Measurements from ENCODE around the gene TPP1. TPM values are rescaled to one million over a fixed set of nuclear protein-coding genes. Genes with fewer than 3 reads are reported as not detected.

The TPP1 gene
- 38.4 and 40.3 TPM in 2 replicates for total RNA-seq

- no peak within 1 kb of the TSS for H3K4me3 Mint-ChIP-seq
- H3K27me3 Mint-ChIP-seq (ENCODE audit: insufficient read depth) = no peaks in the 10 kb centered on the region
- intact Hi-C loops (cut with micrococcal nuclease) = loop anchor here (1.0 to 10.0 kb wide), 9 partner anchors 8 to 934 kb away; partner anchors contain the start of genes FHIP1B, ILK, MRPL17 and RRP8
- H3K27ac Mint-ChIP-seq = no peak within 1 kb of the TSS
- no peaks in the 10 kb centered on the region for H3K4me1 Mint-ChIP-seq (ENCODE audit: low read depth)
- peak; percentile 89 for DNase-seq (ENCODE audit: low spot score)
- no peaks in the 10 kb centered on the region for H3K9me3 Mint-ChIP-seq
- H3K36me3 Mint-ChIP-seq (ENCODE audit: low read depth) = peaks cover 10% of the 10 kb centered on the region
Observed at GRCh38 chr11:6619004-6619745, at the start of gene TPP1. Gene TPP1 (minus strand): TSS chr11:6619422. CDS start chr11:6619400, 22 bp downstream.

- peak overlapping the region; percentile 23 for H3K4me3 Mint-ChIP-seq
- peak overlapping the region; percentile 41 for H3K27ac Mint-ChIP-seq
- H3K4me1 Mint-ChIP-seq (ENCODE audit: low read depth) = peaks cover 62% of the 10 kb centered on the region
- DNase-seq (ENCODE audit: low spot score) = peak; percentile 55
- H3K9me3 Mint-ChIP-seq = peaks cover 3% of the 10 kb centered on the region
- H3K27me3 Mint-ChIP-seq (ENCODE audit: insufficient read depth) = peaks cover 12% of the 10 kb centered on the region
- peaks cover 5% of the 10 kb centered on the region for H3K36me3 Mint-ChIP-seq (ENCODE audit: low read depth)
- intact Hi-C loops (cut with micrococcal nuclease) = loop anchor here (1.0 to 2.0 kb wide), 6 partner anchors 15 to 137 kb away; partner anchors contain the start of genes MRPL17 and TPP1
Observed at GRCh38 chr11:6667733-6668374, 48.6 kb upstream of the TPP1 start.

GRCh38 chr11:6666302-6667183, 47.3 kb upstream of the TPP1 start:
- no peaks in the 10 kb centered on the region for H3K9me3 Mint-ChIP-seq
- DNase-seq (ENCODE audit: low spot score) = no peak
- no peak overlapping the region for H3K4me3 Mint-ChIP-seq
- peaks cover 50% of the 10 kb centered on the region for H3K4me1 Mint-ChIP-seq (ENCODE audit: low read depth)
- peak overlapping the region; percentile 10 for H3K27ac Mint-ChIP-seq
- H3K36me3 Mint-ChIP-seq (ENCODE audit: low read depth) = peaks cover 2% of the 10 kb centered on the region
- intact Hi-C loops (cut with micrococcal nuclease) = loop anchor here (1.0 to 2.0 kb wide), 5 partner anchors 14 to 136 kb away; partner anchors contain the start of genes MRPL17 and TPP1
- peaks cover 14% of the 10 kb centered on the region for H3K27me3 Mint-ChIP-seq (ENCODE audit: insufficient read depth)

GRCh38 chr11:6664551-6664950, 45.3 kb upstream of the TPP1 start:
- Mint-ChIP-seq H3K4me3 (no peak overlapping the region), H3K36me3 (ENCODE audit: low read depth) (no peaks in the 10 kb centered on the region)

GRCh38 chr11:6663794-6664469, 44.7 kb upstream of the TPP1 start:
- no peaks in the 10 kb centered on the region for H3K9me3 Mint-ChIP-seq
- no peak for DNase-seq (ENCODE audit: low spot score)
- no peak overlapping the region for H3K4me3 Mint-ChIP-seq
- H3K27ac Mint-ChIP-seq = no peak overlapping the region
- intact Hi-C loops (cut with micrococcal nuclease) = no loop called here
- H3K36me3 Mint-ChIP-seq (ENCODE audit: low read depth) = no peaks in the 10 kb centered on the region
- H3K4me1 Mint-ChIP-seq (ENCODE audit: low read depth) = peaks cover 32% of the 10 kb centered on the region
- H3K27me3 Mint-ChIP-seq (ENCODE audit: insufficient read depth) = peaks cover 14% of the 10 kb centered on the region

More at GRCh38 chr11:6664551-6664950, 45.3 kb upstream of the TPP1 start:
- DNase-seq (ENCODE audit: low spot score) = no peak
- intact Hi-C loops (cut with micrococcal nuclease) = no loop called here
- H3K27ac Mint-ChIP-seq = no peak overlapping the region
- peaks cover 32% of the 10 kb centered on the region for H3K4me1 Mint-ChIP-seq (ENCODE audit: low read depth)
- H3K9me3 Mint-ChIP-seq = no peaks in the 10 kb centered on the region
- peaks cover 14% of the 10 kb centered on the region for H3K27me3 Mint-ChIP-seq (ENCODE audit: insufficient read depth)

GRCh38 chr11:6660712-6661111, 41.5 kb upstream of the TPP1 start:
- no peak overlapping the region for H3K27ac Mint-ChIP-seq
- peaks cover 7% of the 10 kb centered on the region for H3K4me1 Mint-ChIP-seq (ENCODE audit: low read depth)
- no peak for DNase-seq (ENCODE audit: low spot score)
- intact Hi-C loops (cut with micrococcal nuclease) = no loop called here
- H3K36me3 Mint-ChIP-seq (ENCODE audit: low read depth) = no peaks in the 10 kb centered on the region
- H3K27me3 Mint-ChIP-seq (ENCODE audit: insufficient read depth) = peaks cover 30% of the 10 kb centered on the region
- H3K4me3 Mint-ChIP-seq = no peak overlapping the region
- H3K9me3 Mint-ChIP-seq = no peaks in the 10 kb centered on the region

- Mint-ChIP-seq H3K36me3 (ENCODE audit: low read depth) (no peaks in the 10 kb centered on the region), H3K4me3 (no peak overlapping the region), H3K9me3 (no peaks in the 10 kb centered on the region), H3K27ac (no peak overlapping the region), H3K4me1 (ENCODE audit: low read depth) (peaks cover 2% of the 10 kb centered on the region), H3K27me3 (ENCODE audit: insufficient read depth) (peaks cover 22% of the 10 kb centered on the region)
- intact Hi-C loops (cut with micrococcal nuclease) = no loop called here
- no peak for DNase-seq (ENCODE audit: low spot score)
Observed at GRCh38 chr11:6658647-6659046, 39.4 kb upstream of the TPP1 start.

GRCh38 chr11:6657346-6657745, 38.1 kb upstream of the TPP1 start:
- Mint-ChIP-seq H3K36me3 (ENCODE audit: low read depth) (no peaks in the 10 kb centered on the region), H3K9me3 (no peaks in the 10 kb centered on the region), H3K4me1 (ENCODE audit: low read depth) (no peaks in the 10 kb centered on the region), H3K27me3 (ENCODE audit: insufficient read depth) (peaks cover 16% of the 10 kb centered on the region), H3K27ac (no peak overlapping the region), H3K4me3 (peak overlapping the region; percentile 27)
- intact Hi-C loops (cut with micrococcal nuclease) = no loop called here
- DNase-seq (ENCODE audit: low spot score) = no peak

- Mint-ChIP-seq H3K4me3 (peak overlapping the region; percentile 34), H3K9me3 (no peaks in the 10 kb centered on the region), H3K36me3 (ENCODE audit: low read depth) (no peaks in the 10 kb centered on the region), H3K27ac (no peak overlapping the region), H3K27me3 (ENCODE audit: insufficient read depth) (peaks cover 16% of the 10 kb centered on the region), H3K4me1 (ENCODE audit: low read depth) (no peaks in the 10 kb centered on the region)
- intact Hi-C loops (cut with micrococcal nuclease) = no loop called here
- DNase-seq (ENCODE audit: low spot score) = no peak
Observed at GRCh38 chr11:6656936-6657335, 37.7 kb upstream of the TPP1 start.

GRCh38 chr11:6656584-6656915, 37.3 kb upstream of the TPP1 start:
- no peaks in the 10 kb centered on the region for H3K36me3 Mint-ChIP-seq (ENCODE audit: low read depth)
- DNase-seq (ENCODE audit: low spot score) = no peak
- H3K9me3 Mint-ChIP-seq = no peaks in the 10 kb centered on the region
- peak overlapping the region; percentile 65 for H3K4me3 Mint-ChIP-seq
- H3K27me3 Mint-ChIP-seq (ENCODE audit: insufficient read depth) = peaks cover 16% of the 10 kb centered on the region
- intact Hi-C loops (cut with micrococcal nuclease) = no loop called here
- no peak overlapping the region for H3K27ac Mint-ChIP-seq
- no peaks in the 10 kb centered on the region for H3K4me1 Mint-ChIP-seq (ENCODE audit: low read depth)

- H3K9me3 Mint-ChIP-seq = no peaks in the 10 kb centered on the region
- H3K4me1 Mint-ChIP-seq (ENCODE audit: low read depth) = no peaks in the 10 kb centered on the region
- no peak within 1 kb of the TSS for H3K27ac Mint-ChIP-seq
- peak within 1 kb of the TSS; percentile 65 for H3K4me3 Mint-ChIP-seq
- intact Hi-C loops (cut with micrococcal nuclease) = no loop called here
- peaks cover 16% of the 10 kb centered on the region for H3K27me3 Mint-ChIP-seq (ENCODE audit: insufficient read depth)
- no peak for DNase-seq (ENCODE audit: low spot score)
- no peaks in the 10 kb centered on the region for H3K36me3 Mint-ChIP-seq (ENCODE audit: low read depth)
Observed at GRCh38 chr11:6655790-6656583, 36.8 kb upstream of the TPP1 start, which contains the start of gene DCHS1. Gene DCHS1 (minus strand): TSS chr11:6655809. CDS start chr11:6641613, 14,196 bp downstream.

Data from activated T-helper 1 cell treated with anti-CD3 and anti-CD28 coated beads, Interleukin-12 subunit alpha, Interleukin-12 subunit beta, Interleukin-2, Interleukin-4 antibody, amounts not matched to agents 30 ng/mL and 10 ng/mL and 1 ng/mL, durations not matched to agents 14 hours and 24 hours and 36 hours (primary cell).